Stimulated activated effector memory CD8-positive, alpha-beta T cell treated with anti-CD3 and anti-CD28 coated beads, Interleukin-12 subunit alpha, Interleukin-12 subunit beta, amount 100 ng/mL, for 72 hours (primary cell): ENCODE measurements around the gene CLSTN2.

Experiments used
- ATAC-seq: fragments of 150-1000 bp; cut with Tn5 transposase; 2 replicates; pipeline ENCODE4 v1.10.0; 2021
- DNase-seq, 2 donors: peaks; one replicate each; pipeline ENCODE4 v3.0.0; 2021 to 2022; ENCODE audit warnings: low spot score in 2 of 2
- H3K27ac Mint-ChIP-seq: one replicate; pipeline ENCODE4 v1.8.0; 2022; ENCODE audit warnings: mild to moderate bottlenecking, mixed read lengths
- H3K36me3 Mint-ChIP-seq: one replicate; pipeline ENCODE4 v1.8.0; 2022; ENCODE audit warnings: mild to moderate bottlenecking, mixed read lengths
- H3K4me1 Mint-ChIP-seq: one replicate; pipeline ENCODE4 v1.8.0; 2022; ENCODE audit warnings: mixed read lengths
- H3K4me3 Mint-ChIP-seq: one replicate; pipeline ENCODE4 v1.8.0; 2022; ENCODE audit warnings: mild to moderate bottlenecking, mixed read lengths
- H3K9me3 Mint-ChIP-seq: one replicate; pipeline ENCODE4 v1.8.0; 2022; ENCODE audit warnings: mixed read lengths

Gene CLSTN2

GRCh38 chr3:140011086-140011485 is 76.1 kb downstream of the CLSTN2 start:
- no peaks in the 10 kb centered on the region for H3K4me1 Mint-ChIP-seq

GRCh38 chr3:140011611-140012277 is 76.8 kb downstream of the CLSTN2 start:
- Mint-ChIP-seq H3K36me3 (no peaks in the 10 kb centered on the region), H3K9me3 (no peaks in the 10 kb centered on the region), H3K4me1 (no peaks in the 10 kb centered on the region), H3K4me3 (no peak overlapping the region), H3K27ac (no peak overlapping the region)
- ATAC-seq = no peak
- no peak for DNase-seq

More at GRCh38 chr3:140011086-140011485, 76.1 kb downstream of the CLSTN2 start:
- Mint-ChIP-seq H3K4me3 (no peak overlapping the region), H3K9me3 (no peaks in the 10 kb centered on the region), H3K27ac (no peak overlapping the region), H3K36me3 (no peaks in the 10 kb centered on the region)
- DNase-seq = no peak
- no peak for ATAC-seq

- ATAC-seq (no peak), DNase-seq (no peak)
- Mint-ChIP-seq H3K9me3 (no peaks in the 10 kb centered on the region), H3K36me3 (no peaks in the 10 kb centered on the region), H3K4me3 (no peak overlapping the region), H3K4me1 (no peaks in the 10 kb centered on the region), H3K27ac (no peak overlapping the region)
Measured at GRCh38 chr3:140013220-140013619, 78.2 kb downstream of the CLSTN2 start.

GRCh38 chr3:140014831-140015495 is 80.0 kb downstream of the CLSTN2 start:
- ATAC-seq (no peak), DNase-seq (no peak)
- Mint-ChIP-seq H3K36me3 (no peaks in the 10 kb centered on the region), H3K9me3 (no peaks in the 10 kb centered on the region), H3K4me3 (no peak overlapping the region), H3K27ac (no peak overlapping the region), H3K4me1 (no peaks in the 10 kb centered on the region)

- H3K9me3 Mint-ChIP-seq = no peaks in the 10 kb centered on the region
- DNase-seq = no peak
- H3K4me1 Mint-ChIP-seq = no peaks in the 10 kb centered on the region
- no peak overlapping the region for H3K27ac Mint-ChIP-seq
- no peak overlapping the region for H3K4me3 Mint-ChIP-seq
- peak; percentile 22 for ATAC-seq
- no peaks in the 10 kb centered on the region for H3K36me3 Mint-ChIP-seq
Measured at GRCh38 chr3:140015741-140016140, 80.8 kb downstream of the CLSTN2 start.

GRCh38 chr3:140018556-140018955 is 83.6 kb downstream of the CLSTN2 start:
- no peaks in the 10 kb centered on the region for H3K9me3 Mint-ChIP-seq
- H3K4me3 Mint-ChIP-seq = no peak overlapping the region
- no peaks in the 10 kb centered on the region for H3K4me1 Mint-ChIP-seq
- no peak overlapping the region for H3K27ac Mint-ChIP-seq
- no peak for ATAC-seq
- no peak for DNase-seq
- no peaks in the 10 kb centered on the region for H3K36me3 Mint-ChIP-seq

GRCh38 chr3:140019946-140020345 is 85.0 kb downstream of the CLSTN2 start:
- Mint-ChIP-seq H3K9me3 (no peaks in the 10 kb centered on the region), H3K36me3 (no peaks in the 10 kb centered on the region), H3K27ac (no peak overlapping the region), H3K4me1 (no peaks in the 10 kb centered on the region), H3K4me3 (no peak overlapping the region)
- no peak for ATAC-seq
- DNase-seq = no peak

GRCh38 chr3:140020541-140020940 is 85.6 kb downstream of the CLSTN2 start:
- ATAC-seq (no peak), DNase-seq (no peak)
- Mint-ChIP-seq H3K36me3 (no peaks in the 10 kb centered on the region), H3K9me3 (no peaks in the 10 kb centered on the region), H3K4me3 (no peak overlapping the region), H3K27ac (no peak overlapping the region), H3K4me1 (no peaks in the 10 kb centered on the region)

GRCh38 chr3:140021269-140021668 is 86.3 kb downstream of the CLSTN2 start:
- no peaks in the 10 kb centered on the region for H3K9me3 Mint-ChIP-seq
- H3K36me3 Mint-ChIP-seq = no peaks in the 10 kb centered on the region
- no peak for DNase-seq
- no peak overlapping the region for H3K27ac Mint-ChIP-seq
- H3K4me3 Mint-ChIP-seq = no peak overlapping the region
- H3K4me1 Mint-ChIP-seq = no peaks in the 10 kb centered on the region
- no peak for ATAC-seq

- Mint-ChIP-seq H3K36me3 (no peaks in the 10 kb centered on the region), H3K4me3 (no peak overlapping the region), H3K4me1 (no peaks in the 10 kb centered on the region), H3K27ac (no peak overlapping the region), H3K9me3 (no peaks in the 10 kb centered on the region)
- DNase-seq = no peak
- ATAC-seq = no peak
Measured at GRCh38 chr3:140022066-140022770, 87.2 kb downstream of the CLSTN2 start.

- Mint-ChIP-seq H3K36me3 (no peaks in the 10 kb centered on the region), H3K9me3 (no peaks in the 10 kb centered on the region)
- ATAC-seq = peak; percentile 31
Measured at GRCh38 chr3:140023616-140024530, 88.9 kb downstream of the CLSTN2 start.

GRCh38 chr3:140031170-140031569 is 96.2 kb downstream of the CLSTN2 start:
- ATAC-seq = no peak
- no peaks in the 10 kb centered on the region for H3K9me3 Mint-ChIP-seq

More at GRCh38 chr3:140023616-140024530, 88.9 kb downstream of the CLSTN2 start:
- Mint-ChIP-seq H3K4me3 (no peak overlapping the region), H3K27ac (no peak overlapping the region), H3K4me1 (no peaks in the 10 kb centered on the region)
- DNase-seq = no peak

GRCh38 chr3:140034058-140034457 is 99.1 kb downstream of the CLSTN2 start:
- H3K27ac Mint-ChIP-seq = no peak overlapping the region
- ATAC-seq = no peak
- no peaks in the 10 kb centered on the region for H3K9me3 Mint-ChIP-seq

More at GRCh38 chr3:140031170-140031569, 96.2 kb downstream of the CLSTN2 start:
- DNase-seq = no peak
- no peak overlapping the region for H3K4me3 Mint-ChIP-seq
- no peak overlapping the region for H3K27ac Mint-ChIP-seq
- H3K4me1 Mint-ChIP-seq = no peaks in the 10 kb centered on the region
- H3K36me3 Mint-ChIP-seq = no peaks in the 10 kb centered on the region

GRCh38 chr3:140035871-140036270 is 100.9 kb downstream of the CLSTN2 start:
- H3K27ac Mint-ChIP-seq = no peak overlapping the region
- no peak overlapping the region for H3K4me3 Mint-ChIP-seq
- H3K4me1 Mint-ChIP-seq = no peaks in the 10 kb centered on the region
- ATAC-seq (no peak), DNase-seq (no peak)
- H3K36me3 Mint-ChIP-seq = no peaks in the 10 kb centered on the region
- peaks cover 4% of the 10 kb centered on the region for H3K9me3 Mint-ChIP-seq

More at GRCh38 chr3:140034058-140034457, 99.1 kb downstream of the CLSTN2 start:
- DNase-seq = no peak
- Mint-ChIP-seq H3K4me1 (no peaks in the 10 kb centered on the region), H3K36me3 (no peaks in the 10 kb centered on the region), H3K4me3 (no peak overlapping the region)

- no peaks in the 10 kb centered on the region for H3K4me1 Mint-ChIP-seq
- H3K4me3 Mint-ChIP-seq = no peak overlapping the region
- H3K27ac Mint-ChIP-seq = no peak overlapping the region
- no peaks in the 10 kb centered on the region for H3K36me3 Mint-ChIP-seq
- no peak for ATAC-seq
- DNase-seq = no peak
- peaks cover 2% of the 10 kb centered on the region for H3K9me3 Mint-ChIP-seq
Measured at GRCh38 chr3:140050396-140050795, 115.4 kb downstream of the CLSTN2 start.
